Measurements from ENCODE around the gene IL23A.
"Not testable (repeated sequence)": the region's sequence is repeated elsewhere in the genome, so short reads cannot be mapped to it uniquely, and the experiment has no call there.

IL23A gene, protein sequence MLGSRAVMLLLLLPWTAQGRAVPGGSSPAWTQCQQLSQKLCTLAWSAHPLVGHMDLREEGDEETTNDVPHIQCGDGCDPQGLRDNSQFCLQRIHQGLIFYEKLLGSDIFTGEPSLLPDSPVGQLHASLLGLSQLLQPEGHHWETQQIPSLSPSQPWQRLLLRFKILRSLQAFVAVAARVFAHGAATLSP

DNA sequence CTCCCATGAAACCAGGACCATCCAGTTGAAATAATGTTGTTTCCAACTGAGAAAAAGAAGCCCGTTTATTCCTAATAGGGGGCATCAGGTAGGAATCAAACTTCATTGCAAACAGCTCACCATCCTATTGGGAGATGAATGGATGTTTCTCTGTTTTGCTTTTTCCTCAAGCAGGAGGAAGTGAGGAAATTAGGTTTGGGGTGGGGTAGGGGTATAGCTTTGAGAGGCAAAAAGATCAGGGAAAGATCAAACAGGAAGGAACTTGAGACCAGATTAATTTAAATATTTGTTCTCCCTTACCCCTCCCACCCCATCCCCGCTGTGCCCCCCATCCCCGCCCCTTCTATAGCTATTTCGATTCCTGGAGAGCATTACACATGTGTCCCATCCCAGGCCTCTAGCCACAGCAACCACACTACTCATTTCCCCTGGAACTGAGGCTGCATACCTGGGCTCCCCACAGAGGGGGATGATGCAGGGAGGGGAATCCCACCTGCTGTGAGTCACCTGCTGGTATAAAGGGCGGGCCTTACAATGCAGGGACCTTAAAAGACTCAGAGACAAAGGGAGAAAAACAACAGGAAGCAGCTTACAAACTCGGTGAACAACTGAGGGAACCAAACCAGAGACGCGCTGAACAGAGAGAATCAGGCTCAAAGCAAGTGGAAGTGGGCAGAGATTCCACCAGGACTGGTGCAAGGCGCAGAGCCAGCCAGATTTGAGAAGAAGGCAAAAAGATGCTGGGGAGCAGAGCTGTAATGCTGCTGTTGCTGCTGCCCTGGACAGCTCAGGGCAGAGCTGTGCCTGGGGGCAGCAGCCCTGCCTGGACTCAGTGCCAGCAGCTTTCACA is at the start of gene IL23A:
IL23A (plus strand) TSS at position 577 of the 850 bp plus-strand sequence; CDS start at position 738, 161 bp downstream.
- no peak for DNase-seq

GRCh38 chr12:56293795-56294194 is 44.9 kb upstream of the IL23A start:
- DNase-seq, result no peak

DNA sequence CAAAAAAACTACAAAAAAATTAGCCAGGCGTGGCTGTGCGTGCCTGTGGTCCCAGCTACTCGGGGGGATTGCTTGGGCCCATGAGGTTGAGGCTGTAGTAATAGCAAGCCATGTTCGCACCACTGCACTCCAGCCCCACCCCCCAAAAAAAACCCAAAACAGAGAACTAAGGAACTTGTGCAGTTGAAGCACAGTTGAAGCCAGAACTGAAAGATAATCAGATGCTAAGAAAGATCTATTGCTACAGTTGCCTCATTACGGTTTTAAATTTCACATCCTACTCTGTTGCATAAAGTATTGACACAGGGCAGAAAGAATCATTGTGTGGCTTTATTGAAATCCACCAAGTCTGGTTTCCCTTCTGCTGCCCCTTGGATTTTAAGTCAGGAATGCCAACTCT is 42.4 kb upstream of the IL23A start:
- no peak for DNase-seq

- DNase-seq, result no peak
Observed at GRCh38 chr12:56297400-56297799, 41.3 kb upstream of the IL23A start.

DNA sequence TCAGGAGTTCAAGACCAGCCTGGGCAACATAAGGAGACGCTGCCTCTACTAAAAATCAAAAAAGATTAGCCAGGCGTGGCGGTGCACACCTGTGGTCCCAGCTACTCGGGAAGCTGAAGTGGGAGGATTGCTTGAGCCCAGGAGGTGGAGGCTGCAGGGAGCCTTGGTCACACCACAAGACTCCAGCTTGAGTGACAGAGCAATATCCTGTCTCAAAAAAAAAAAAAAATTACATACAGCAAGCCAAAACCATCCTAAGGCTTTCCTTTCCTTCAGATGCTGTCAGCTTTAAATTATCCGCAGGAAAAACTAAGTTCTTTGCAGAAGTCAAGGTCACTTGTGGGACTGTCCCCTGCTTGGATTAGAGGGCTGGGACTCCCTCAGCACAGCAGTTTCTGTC is 39.9 kb upstream of the IL23A start:
- no peak for DNase-seq

DNA sequence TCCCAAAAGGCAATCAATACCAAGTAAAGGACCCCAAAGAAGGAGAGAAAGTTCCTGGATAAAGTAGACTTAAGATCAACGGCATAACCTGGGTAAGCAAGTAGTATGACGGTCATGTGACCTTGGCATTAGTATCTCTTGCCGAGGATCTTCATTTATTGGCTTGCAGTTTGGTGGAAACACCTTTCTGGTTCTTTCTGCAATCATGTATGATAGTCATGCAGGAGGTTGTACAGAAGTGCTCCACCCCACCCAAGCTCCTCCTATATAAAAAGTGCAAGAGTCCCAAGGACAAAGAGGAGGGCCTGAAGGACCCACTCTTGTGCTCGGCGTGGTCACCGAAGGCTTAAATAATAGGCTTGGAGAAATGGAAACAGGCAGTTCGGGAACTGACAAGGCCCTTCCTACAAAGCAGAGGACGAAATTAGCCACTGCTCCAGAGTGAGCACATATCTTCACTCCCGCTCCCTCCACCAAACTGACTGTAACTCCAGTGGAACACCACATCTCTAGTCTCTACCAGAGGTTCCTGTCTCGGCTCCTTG is 39.3 kb upstream of the IL23A start:
- no peak for DNase-seq

DNA sequence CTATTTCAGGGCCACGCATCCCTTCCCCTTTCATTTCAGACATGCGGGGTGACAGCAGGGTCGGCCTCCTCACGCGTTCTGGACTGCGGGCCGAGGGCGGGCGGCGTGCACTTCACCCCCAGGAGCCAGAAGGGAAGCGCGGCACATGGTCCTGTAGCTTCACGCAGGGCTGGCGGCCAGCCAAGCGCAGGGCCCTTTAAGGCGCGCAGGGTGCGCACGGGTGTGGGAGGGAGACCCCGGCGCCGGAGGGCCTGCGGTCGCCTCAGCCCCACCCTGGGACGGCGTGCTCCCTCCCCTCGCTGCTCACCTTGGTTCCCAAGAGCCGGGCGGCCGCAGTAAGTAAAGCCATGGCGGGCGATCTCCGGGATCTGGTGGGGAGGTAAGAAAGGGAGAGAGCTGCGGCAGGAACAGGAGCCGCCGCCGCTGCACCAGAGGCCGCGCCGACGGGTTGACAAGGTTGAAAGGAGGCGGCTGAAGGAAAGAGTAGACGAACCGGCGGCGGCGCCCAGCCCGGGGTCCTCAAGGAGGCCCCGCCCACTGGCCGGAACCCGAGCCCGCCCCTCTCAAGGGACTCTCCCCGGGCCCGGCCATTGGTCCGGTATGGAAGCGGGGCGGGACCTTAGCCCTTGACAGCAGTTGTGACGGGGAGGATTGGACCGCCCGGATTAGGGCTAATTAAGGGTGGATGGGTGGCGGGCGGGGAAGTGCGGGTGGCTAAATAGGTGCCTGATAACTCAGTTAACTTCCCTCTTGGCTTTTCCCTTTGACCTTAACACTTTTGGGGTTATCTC is 38.6 kb upstream of the IL23A start, which contains the start of gene CS:
CS (minus strand) TSS at position 478 of the 791 bp plus-strand sequence; CDS start at position 349, 129 bp downstream.
- peak; percentile 90 for DNase-seq

DNA sequence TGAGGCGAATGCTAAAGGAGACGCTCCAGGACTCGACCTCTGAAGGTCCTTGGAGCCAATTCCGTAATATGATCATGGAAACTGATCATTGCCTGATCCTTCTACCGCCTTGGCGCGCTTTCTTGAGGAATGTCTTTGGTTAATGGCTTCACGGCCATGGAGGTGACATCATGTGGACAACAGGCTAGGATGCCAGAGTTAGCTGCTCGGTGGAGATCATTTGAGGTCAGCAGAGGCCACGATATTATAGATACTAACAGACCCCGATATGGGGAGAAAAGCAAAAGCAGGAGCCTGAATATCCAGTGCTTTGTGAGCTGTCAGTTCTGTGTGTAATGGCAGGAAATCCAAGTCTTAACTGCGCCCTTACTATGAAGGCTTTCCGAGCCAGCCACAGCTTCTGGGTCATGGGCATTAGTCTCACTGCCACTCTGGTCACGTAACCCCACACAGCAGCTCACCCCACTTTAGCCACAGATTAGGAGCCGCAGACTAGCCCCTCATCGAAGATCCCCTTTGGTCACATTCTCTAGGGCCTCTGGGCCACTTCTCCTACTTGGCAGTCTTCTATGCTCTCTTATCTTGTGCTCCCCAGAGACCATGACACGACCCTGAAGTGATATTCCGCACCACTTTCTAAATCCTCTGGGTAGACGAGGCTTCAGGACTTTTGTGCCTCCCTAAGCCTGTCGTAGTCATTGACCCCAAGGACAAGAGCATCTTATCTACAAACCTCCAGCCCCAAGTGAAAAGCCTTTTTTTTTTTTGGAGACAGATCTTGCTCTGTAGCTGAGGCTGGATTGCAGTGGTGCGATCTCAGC is 37.8 kb upstream of the IL23A start:
- no peak for DNase-seq

DNA sequence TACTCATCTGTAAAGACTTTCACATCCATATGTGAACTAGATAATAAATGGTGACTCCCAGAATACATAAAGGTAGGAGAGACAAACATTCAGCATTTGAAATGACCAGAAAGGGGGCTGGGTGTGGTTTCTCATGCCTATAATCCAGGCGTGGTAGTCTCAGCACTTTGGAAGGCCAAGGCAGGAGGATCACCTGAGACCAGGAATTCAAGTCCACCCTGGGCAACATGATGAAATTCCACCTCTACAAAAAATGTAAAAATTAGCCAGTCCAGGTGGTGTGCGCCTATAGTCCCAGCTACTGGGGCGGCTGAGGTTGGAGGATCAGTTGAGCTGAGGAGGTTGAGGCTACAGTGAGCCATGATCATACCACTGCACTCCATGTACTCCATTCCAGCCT is 34.4 kb upstream of the IL23A start:
- DNase-seq, result no peak

DNA sequence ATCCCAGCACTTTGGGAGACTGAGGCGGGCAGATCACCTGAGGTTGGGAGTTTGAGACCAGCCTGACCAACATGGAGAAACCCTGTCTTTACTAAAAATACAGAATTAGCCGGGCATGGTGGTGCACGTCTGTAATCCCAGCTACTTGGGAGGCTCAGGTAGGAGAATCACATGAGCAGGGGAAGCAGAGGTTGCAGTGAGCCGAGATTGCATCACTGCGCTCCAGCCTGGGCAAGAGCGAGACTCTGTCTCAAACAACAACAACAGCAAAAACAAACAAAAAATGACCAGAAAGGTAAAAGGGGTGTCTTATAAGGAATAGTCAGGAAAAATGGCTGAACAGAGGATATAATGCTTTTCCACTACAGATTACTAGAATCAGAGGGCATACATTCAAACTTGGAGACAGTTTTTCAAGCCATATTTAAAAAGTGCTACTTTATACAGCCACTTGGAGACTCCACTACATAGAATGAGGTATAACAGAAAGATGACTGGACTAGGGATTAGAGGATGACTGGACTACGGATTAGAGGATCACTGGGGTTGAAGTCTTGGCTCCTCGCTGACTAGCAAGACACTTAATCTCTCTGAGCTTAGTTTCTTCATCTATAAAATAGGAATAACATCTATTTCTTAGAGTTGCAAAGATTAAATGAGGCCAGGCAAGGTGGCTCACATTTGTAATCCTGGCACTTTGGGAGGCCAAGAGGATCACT is 33.7 kb upstream of the IL23A start:
- no peak for DNase-seq

DNA sequence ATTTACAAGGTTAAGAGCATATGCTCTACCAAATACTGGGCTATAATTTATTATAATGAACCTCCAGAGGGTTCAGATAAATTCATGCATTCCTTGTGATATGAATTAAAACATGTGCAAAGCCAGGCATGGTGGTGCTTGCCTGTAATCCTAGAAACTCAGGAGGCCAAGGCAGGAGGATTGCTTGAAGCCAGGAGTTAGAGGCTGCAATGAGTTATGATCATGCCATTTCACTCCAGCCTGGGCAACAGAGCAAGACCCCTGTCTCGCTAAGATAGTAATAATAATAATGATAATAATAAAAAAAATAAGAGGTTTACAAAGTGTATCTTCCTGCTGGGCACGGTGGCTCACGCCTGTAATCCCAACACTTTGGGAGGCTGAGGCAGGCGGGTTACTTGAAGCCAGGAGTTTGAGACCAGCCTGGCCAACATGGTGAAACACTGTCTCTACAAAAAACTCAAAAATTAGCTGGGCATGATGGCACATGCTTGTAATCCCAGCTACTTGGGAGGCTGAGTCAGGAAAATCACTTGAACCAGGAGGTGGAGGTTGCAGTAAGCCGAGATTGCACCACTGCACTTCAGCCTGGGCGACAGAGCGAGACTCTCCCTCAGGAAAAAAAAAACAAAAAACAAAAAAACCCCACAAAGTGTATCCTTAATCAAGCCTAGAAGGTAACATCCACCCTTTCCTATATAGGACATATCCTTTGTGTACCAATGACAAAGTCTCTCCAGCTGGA is 31.3 kb upstream of the IL23A start:
- DNase-seq, result no peak

- DNase-seq, result no peak
Observed at GRCh38 chr12:56308714-56309113, 30.0 kb upstream of the IL23A start.

- DNase-seq, result no peak
Observed at GRCh38 chr12:56311003-56311402, 27.7 kb upstream of the IL23A start.

DNA sequence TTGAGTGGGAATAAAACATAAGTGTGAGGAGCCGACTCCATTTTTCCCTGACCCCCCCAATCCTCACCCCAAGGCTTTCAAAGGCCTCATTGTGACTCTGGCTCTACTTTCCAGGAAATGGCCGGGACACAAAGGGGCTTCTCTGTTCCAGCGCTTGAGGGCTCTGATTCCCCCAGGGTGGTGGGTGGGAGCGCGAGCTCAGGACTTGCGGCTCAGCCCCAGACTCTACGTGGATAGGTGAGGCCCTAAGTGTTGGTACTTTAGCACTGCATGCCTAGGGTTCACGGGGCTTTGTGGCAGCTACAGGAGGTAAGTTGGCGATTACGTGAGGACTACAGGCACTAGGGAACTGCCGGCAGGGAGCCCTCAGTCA is 23.4 kb upstream of the IL23A start:
- DNase-seq, result no peak

DNA sequence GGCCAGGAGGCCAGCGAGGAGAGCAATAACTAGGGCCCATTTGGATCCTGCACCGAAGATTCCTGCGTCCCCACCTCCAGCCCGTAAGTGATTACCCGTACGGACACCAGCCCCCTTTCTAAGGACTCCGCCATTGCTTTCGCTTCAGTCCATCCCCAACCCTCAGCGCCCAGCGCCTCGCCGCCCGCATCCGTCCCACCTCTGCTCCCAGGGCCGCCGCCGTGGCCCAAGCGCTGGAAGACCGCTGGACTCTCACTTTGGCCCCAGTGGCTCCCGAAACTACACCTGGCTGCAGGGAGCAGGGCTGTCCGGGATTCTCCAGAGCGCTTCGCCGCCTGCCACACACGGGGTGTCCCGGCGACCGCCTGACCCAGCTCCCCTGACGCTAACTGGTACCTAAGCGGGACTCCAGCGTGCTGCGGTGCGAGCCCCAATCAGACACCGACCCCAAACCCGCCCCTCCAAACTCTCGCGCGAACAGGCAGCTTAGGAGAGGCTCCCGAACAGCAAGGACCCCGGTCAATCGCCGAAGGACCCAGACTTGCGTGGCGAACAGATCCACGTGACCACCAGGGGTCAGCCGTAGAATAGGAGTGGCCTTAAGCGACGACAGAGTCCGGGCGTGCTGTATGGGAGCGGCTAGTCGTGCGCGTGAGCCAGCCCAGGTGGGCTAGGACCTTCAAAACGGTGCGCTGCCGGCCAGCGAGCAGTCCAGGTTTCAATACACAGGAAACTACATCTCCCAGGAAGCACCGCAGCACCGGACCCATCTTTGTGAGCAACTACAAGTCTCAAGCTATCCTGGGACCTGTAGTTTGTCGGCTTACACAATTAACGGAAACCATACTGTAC is 22.8 kb upstream of the IL23A start, which contains the start of gene CNPY2:
CNPY2 (minus strand) TSS at position 367 of the 852 bp plus-strand sequence. CDS start 771 bp downstream, outside the sequence.
- peak; percentile 98 for DNase-seq

DNA sequence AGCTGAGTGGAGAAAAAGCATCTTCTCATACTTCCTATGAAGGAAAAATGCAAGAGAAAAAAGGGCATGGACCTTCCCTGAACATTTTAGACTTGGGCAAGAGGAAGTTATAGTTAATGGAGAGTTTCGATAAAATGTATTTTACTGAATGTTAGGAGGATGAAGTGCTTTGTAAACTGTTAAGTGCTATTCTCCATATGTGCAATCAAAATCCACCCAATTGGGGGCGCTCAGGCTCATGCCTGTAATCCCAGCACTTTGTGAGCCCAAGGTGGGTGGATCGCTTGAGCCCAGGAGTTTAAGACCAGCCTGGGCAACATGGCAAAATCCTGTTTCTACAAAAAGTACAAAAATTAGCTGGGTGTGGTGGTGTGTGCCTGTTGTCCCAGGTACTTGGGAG is 21.0 kb upstream of the IL23A start:
- DNase-seq, result no peak

DNA sequence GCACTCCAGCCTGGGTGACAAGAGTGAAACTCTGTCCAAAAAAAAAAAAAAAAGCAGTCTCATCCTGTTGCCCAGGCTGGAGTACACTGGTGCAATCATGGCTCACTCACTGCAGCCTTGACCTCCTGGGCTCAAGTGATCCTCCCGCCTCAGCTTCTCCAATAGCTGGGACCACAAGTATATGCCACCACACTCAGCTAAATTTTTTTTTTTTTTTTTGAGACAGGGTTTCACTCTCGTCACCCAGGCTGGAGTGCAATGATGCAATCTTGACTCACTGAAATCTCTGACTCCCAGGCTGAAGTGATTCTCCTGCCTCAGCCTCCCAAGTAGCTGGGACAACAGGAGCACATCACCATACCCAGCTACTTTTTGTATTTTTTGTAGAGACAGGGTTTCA is 17.7 kb upstream of the IL23A start:
- DNase-seq, result no peak

GRCh38 chr12:56321610-56322009 is 17.1 kb upstream of the IL23A start:
- DNase-seq, result not testable (repeated sequence)

DNA sequence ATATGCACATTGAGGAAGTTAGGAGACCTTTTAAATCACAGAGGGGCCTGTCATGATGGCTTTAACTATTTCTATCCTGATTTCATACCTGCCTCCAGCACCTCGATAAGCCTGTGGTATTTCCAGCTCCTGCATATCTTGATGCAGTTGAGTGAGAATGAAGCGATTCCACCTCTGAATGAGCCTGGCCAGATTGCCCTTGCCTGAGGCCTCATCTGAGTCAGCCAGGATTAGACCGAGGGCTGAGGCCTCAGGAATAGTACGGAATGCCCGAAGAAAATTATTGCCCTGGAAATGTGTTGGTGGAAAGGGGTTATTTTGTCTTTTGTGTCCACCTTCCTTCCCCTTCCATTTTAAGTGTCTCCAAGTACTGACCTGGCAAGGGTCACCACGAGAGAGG is 14.5 kb upstream of the IL23A start:
- DNase-seq, result no peak

GRCh38 chr12:56326126-56326525 is 12.6 kb upstream of the IL23A start:
- no peak for DNase-seq
